ENCODE measurements around the gene STIM2. TPM values are rescaled to one million over a fixed set of nuclear protein-coding genes. Genes with fewer than 3 reads are reported as not detected.
"Not testable (repeated sequence)": the region's sequence is repeated elsewhere in the genome, so short reads cannot be mapped to it uniquely, and the experiment has no call there.

STIM2 gene
- total RNA-seq, result 10 to 100 TPM in 2 of 4 donors, 1 to 10 TPM in 2; 3.4 to 13.4 (median 8.2) TPM

- H3K36me3 ChIP-seq, result no peaks in the 10 kb centered on the region
- H3K4me3 ChIP-seq, result peak within 1 kb of the TSS; percentile 67 to 87 (median 78)
- H3K27ac ChIP-seq, result peak within 1 kb of the TSS; percentile 88 to 98 (median 93)
- intact Hi-C loops (cut with DNase I), result no loop called here
- 1 to 2% methylated on average over 26 to 35 of the region's 74 CpGs for WGBS, 2 donors
- peak; percentile 71 for DNase-seq
- TF ChIP-seq POLR2A (IDR thresholded peaks at IDR 0.05), result peak in 3 of 4 donors; percentile 78 to 95 (median 93)
- peak; percentile 9 to 64 (median 40) for TF ChIP-seq CTCF (IDR thresholded peaks at IDR 0.05)
- H3K4me1 ChIP-seq, result peaks cover 6 to 64% (median 26%) of the 10 kb centered on the region in 3 donors
- no peaks in the 10 kb centered on the region for H3K9me3 ChIP-seq
- H3K27me3 ChIP-seq, result no peaks in the 10 kb centered on the region
These were observed at the start of gene STIM2 for GRCh38 chr4:26860157-26860921. Gene STIM2 (plus strand): TSS chr4:26860841.

GRCh38 chr4:26811571-26811970 lies 49.1 kb upstream of the STIM2 start:
- DNase-seq; intact Hi-C loops (cut with DNase I); H3K36me3 ChIP-seq; H3K9me3 ChIP-seq; H3K4me3 ChIP-seq: not testable (repeated sequence)
- WGBS, 2 donors, result 60 to 75% methylated on average over 4 of the region's 4 CpGs
- Histone ChIP-seq H3K27me3 (peaks cover 0 to 90% (median 0%) of the 10 kb centered on the region in 4 donors), H3K4me1 (peaks cover 0 to 11% (median 7%) of the 10 kb centered on the region in 3 donors), H3K27ac (peak overlapping the region in 2 of 4 donors; percentile 16 to 37)

- 55 to 59% methylated on average over 5 to 6 of the region's 6 CpGs for WGBS, 2 donors
- no peaks in the 10 kb centered on the region for H3K9me3 ChIP-seq
- H3K27me3 ChIP-seq, result peaks cover 0 to 90% (median 0%) of the 10 kb centered on the region in 4 donors
- peaks cover 0 to 11% (median 7%) of the 10 kb centered on the region in 3 donors for H3K4me1 ChIP-seq
- H3K36me3 ChIP-seq, result no peaks in the 10 kb centered on the region
- no peak overlapping the region for H3K4me3 ChIP-seq
- DNase-seq, result no peak
- intact Hi-C loops (cut with DNase I), result no loop called here
- TF ChIP-seq CTCF (IDR thresholded peaks at IDR 0.05) (no peak), POLR2A (IDR thresholded peaks at IDR 0.05) (no peak)
- H3K27ac ChIP-seq, result peak overlapping the region in 2 of 4 donors; percentile 16 to 37
These were observed 48.5 kb upstream of the STIM2 start for GRCh38 chr4:26812049-26812714.

GRCh38 chr4:26813698-26814097 lies 46.9 kb upstream of the STIM2 start:
- Histone ChIP-seq H3K27ac (peak overlapping the region in 1 of 4 donors; percentile 32), H3K27me3 (peaks cover 0 to 87% (median 0%) of the 10 kb centered on the region in 4 donors), H3K4me3 (no peak overlapping the region), H3K9me3 (no peaks in the 10 kb centered on the region), H3K36me3 (no peaks in the 10 kb centered on the region), H3K4me1 (peaks cover 0 to 11% (median 7%) of the 10 kb centered on the region in 3 donors)
- WGBS, 2 donors, result 89 to 92% methylated on average over 5 to 6 of the region's 8 CpGs
- no peak for TF ChIP-seq CTCF (IDR thresholded peaks at IDR 0.05)
- intact Hi-C loops (cut with DNase I), result no loop called here
- DNase-seq, result no peak

- intact Hi-C loops (cut with DNase I), result no loop called here
- Histone ChIP-seq H3K4me3 (no peak overlapping the region), H3K9me3 (peaks cover 0 to under 1% (median 0%) of the 10 kb centered on the region in 3 donors), H3K4me1 (peaks cover 0 to 11% (median 7%) of the 10 kb centered on the region in 3 donors), H3K36me3 (no peaks in the 10 kb centered on the region), H3K27me3 (peaks cover 0 to 85% (median 0%) of the 10 kb centered on the region in 4 donors), H3K27ac (no peak overlapping the region)
- DNase-seq, result no peak
- TF ChIP-seq POLR2A (IDR thresholded peaks at IDR 0.05) (no peak), CTCF (IDR thresholded peaks at IDR 0.05) (no peak)
These were observed 45.4 kb upstream of the STIM2 start for GRCh38 chr4:26815199-26815598.

Data from esophagus squamous epithelium (tissue), 5 donors.